ENCODE results near the gene SETDB2.

The SETDB2 gene

DNA sequence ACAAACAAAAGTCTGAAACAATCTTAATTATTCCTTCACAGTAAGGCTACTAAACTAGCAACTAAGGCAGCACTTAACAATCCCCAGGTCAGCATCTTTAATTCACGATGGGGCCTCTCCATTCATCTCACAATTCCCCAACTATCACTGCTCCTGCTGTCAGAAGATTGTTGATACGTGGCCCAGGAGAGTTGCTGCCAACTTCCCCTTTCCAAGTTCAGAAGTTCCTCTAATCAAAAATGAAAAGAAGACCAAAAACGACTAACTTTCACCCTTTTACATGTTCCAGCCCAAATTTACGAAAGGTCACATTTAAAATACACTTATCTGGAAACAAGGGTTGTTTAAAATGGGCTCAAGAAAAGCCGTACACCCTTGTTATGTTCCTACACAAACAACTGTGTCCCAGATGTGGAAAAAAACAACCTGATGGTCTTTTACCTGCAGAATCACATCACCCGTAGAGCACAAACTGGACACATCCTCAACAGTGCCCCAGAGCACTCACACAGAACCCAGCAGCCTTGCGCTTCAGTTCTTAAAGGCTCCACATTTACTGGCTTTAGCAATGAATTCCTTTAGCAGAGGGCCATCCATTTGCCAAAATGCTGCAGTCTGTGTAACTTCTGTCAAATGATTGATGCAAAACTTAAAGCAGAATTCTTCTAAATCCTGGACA is 89.7 kb downstream of the SETDB2 start:
- no peak for DNase-seq (ENCODE audit: low spot score)

DNA sequence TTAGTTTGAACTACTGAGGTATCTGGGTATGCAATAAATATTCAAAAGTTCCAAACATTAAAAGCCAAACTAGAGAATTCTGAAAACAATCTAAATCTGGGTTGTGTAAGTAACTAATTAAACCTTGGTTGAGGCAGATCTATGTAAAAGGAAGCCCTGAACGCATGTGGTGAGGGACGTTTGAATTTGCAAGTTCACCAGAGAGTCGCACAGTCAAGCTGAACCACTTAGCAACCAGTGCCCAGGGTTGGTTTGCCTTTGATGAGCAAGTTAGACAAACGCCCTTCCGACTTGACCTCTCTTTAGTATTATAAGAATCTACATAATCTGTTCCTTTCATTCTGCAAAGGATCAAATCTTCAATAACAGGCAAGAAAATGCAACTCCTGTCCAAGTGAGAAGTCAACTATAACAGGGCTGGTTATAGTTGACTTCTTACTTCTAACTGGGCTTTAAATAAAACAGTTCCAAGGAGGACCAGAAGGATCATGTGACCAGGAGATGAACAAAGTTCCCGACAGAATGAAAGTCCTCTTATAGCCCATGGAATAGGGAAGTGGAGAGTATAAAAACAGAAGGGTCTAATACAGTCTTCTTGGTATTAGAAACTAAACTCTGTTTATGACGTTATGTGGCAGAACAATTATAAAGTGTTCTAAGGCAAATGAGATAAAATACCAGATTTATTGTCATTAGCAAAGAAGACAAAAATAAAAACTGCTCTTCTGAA is 92.2 kb downstream of the SETDB2 start:
- no peak for DNase-seq (ENCODE audit: low spot score)

DNA sequence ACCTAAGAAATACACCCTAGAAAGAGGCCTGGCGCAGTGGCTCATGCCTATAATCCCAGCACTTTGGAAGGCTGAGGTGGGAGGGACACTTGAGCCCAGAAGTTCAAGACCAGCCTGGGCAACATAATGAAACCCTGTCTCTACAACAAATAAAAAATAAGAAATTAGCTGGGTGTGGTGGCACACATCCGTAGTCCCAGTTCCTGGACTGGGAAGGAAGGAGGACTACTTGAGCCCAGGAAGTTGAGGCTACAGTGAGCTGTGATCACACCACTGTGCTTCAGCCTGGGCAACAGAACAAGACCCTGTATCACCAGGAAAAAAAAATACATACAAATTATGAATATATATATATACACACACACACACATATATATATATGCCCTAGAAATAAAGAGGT is 94.3 kb downstream of the SETDB2 start:
- DNase-seq (ENCODE audit: low spot score): no peak

GRCh38 chr13:49539313-49539712 is 95.2 kb downstream of the SETDB2 start:
- no peak for DNase-seq (ENCODE audit: low spot score)

DNA sequence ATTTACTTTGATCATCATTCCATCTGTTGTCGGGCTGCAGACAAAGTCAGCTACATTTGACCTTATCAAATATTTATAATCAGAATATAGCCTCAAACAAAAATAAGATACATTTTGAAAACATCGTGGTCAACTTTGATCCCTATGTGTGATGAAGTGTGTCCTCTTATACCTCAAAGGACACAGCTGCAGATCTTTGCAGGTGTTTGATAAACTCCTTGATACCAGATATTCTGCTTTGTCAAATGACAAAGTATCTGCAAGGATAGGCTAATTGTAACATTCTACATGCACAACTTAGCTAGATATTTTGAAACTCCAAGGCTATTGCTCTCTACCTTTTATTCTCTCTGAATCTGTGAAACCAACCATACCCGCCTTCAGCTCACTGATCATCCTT is 95.7 kb downstream of the SETDB2 start:
- DNase-seq (ENCODE audit: low spot score): no peak

DNA sequence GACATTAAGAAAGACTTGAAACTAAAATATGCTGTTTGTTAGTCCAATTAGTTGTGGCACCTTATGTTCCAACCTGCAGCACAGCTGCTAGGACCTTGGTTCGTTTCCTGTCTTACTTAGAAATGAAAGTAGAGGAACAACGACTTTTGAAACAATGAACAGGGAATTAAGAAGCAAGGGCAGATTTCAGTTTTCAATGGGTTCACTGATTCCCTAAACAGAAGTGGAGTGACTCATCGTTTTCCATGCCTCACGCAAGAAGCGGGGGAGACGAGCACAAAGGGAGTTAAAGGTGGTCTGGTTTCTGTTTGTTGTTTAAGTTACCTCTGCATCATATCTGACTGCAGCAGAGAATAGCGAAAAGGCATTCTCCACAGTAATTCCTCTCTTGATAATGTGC is 96.5 kb downstream of the SETDB2 start:
- no peak for DNase-seq (ENCODE audit: low spot score)

- DNase-seq (ENCODE audit: low spot score): no peak
Measured at GRCh38 chr13:49543656-49544055, 99.6 kb downstream of the SETDB2 start.
